ENCODE data around the gene HP1BP3.
"Not testable (repeated sequence)": the region's sequence is repeated elsewhere in the genome, so short reads cannot be mapped to it uniquely, and the experiment has no call there.

Gene HP1BP3

GRCh38 chr1:20729155-20729931 lies 57.8 kb downstream of the HP1BP3 start:
- no peak for DNase-seq (ENCODE audit: low read depth)
- no peak overlapping the region for H3K4me3 ChIP-seq (ENCODE audit: low read depth, low read length)

DNA sequence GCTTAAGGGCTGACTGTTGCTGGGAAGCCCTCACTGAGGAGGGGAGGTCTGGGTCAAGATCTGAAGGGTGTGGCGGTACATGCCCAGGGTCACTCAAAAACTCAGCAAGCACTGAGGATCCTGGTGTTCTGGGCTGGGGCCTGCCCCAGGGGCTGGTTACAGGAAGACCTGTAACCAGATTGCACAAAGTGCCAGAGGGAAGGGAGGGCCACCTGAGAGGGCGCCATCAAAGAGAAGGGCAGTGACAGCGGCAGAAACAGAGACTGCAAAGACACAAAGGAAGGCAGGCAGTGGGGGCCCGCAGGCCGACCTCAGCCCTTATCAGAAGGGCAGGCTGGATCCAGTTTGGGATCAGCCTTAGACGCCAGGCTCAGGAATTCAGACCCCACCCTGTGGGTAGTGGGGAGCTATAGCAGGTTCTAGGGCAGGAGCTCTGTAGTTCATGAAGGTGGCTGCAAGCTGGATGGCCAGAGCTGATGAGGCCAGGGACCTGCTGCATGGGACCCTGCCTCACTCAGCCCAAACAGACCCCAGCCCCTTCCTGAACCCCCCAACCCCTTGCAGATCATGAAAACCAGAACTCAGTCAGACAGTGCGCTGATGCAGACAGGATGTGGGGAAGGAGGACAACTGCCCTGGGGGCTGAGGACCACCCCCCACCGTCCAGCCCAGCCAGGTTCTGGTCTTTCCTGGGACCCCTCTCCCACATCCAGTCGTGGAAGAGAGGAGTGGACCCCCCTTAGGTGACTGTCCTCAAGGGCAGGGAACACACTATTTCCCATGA lies 58.5 kb downstream of the HP1BP3 start:
- DNase-seq (ENCODE audit: low read depth) = no peak
- H3K4me3 ChIP-seq (ENCODE audit: low read depth, low read length) = no peak overlapping the region

GRCh38 chr1:20727746-20728316 lies 59.3 kb downstream of the HP1BP3 start:
- no peak overlapping the region for H3K4me3 ChIP-seq (ENCODE audit: low read depth, low read length)
- no peak for DNase-seq (ENCODE audit: low read depth)

- no peak for DNase-seq (ENCODE audit: low read depth)
- no peak overlapping the region for H3K4me3 ChIP-seq (ENCODE audit: low read depth, low read length)
These were observed 60.0 kb downstream of the HP1BP3 start for GRCh38 chr1:20726932-20727745.

- H3K4me3 ChIP-seq (ENCODE audit: low read depth, low read length) = no peak overlapping the region
- no peak for DNase-seq (ENCODE audit: low read depth)
These were observed 60.8 kb downstream of the HP1BP3 start for GRCh38 chr1:20726118-20726911.

GRCh38 chr1:20725189-20726117 lies 61.7 kb downstream of the HP1BP3 start:
- H3K4me3 ChIP-seq (ENCODE audit: low read depth, low read length) = no peak overlapping the region

GRCh38 chr1:20724364-20725188 lies 62.5 kb downstream of the HP1BP3 start:
- no peak for DNase-seq (ENCODE audit: low read depth)
- no peak overlapping the region for H3K4me3 ChIP-seq (ENCODE audit: low read depth, low read length)

More at GRCh38 chr1:20725189-20726117, 61.7 kb downstream of the HP1BP3 start:
- peak; percentile 33 for DNase-seq (ENCODE audit: low read depth)

DNA sequence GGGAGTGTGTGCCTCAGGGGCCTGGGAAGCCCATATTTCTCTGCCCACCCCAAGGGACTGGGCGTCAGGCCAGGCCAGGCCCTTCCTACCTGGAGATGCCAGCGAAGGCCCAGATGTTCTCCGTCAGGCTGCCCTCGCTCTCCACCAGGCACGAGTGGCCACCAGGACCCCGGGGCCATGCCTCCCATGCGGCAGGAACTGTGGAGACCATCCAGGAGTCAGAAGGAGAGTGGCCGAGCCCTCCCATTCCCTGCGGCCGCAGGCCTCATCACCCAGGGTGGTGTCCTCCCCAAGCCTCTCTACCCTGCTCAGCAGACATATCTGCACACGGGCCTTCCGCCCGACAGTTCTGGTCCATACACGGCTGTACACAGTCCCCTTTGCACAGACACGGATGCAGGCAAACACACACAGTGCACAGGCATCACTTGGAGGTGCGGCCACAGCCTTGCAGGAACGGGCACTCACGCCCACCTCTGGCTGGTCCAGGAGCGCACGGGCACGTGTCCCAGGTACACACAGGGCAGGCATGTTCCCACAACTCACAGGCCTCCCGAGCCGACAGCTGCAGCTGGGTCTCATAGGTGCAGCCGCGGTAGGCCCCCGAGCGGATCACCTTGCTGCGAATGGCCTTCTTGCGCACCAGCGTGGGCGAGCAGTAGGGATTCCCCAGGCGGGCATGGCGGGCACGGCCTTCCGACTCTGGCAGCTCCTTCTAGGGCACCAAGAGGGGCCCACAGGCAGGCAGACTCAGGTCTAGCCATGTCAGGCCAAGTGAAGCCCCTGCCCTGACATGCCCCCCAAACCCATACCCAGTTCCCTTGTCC lies 63.4 kb downstream of the HP1BP3 start:
- no peak overlapping the region for H3K4me3 ChIP-seq (ENCODE audit: low read depth, low read length)
- DNase-seq (ENCODE audit: low read depth) = no peak

- no peak overlapping the region for H3K4me3 ChIP-seq (ENCODE audit: low read depth, low read length)
- no peak for DNase-seq (ENCODE audit: low read depth)
These were observed 64.0 kb downstream of the HP1BP3 start for GRCh38 chr1:20723159-20723536.

DNA sequence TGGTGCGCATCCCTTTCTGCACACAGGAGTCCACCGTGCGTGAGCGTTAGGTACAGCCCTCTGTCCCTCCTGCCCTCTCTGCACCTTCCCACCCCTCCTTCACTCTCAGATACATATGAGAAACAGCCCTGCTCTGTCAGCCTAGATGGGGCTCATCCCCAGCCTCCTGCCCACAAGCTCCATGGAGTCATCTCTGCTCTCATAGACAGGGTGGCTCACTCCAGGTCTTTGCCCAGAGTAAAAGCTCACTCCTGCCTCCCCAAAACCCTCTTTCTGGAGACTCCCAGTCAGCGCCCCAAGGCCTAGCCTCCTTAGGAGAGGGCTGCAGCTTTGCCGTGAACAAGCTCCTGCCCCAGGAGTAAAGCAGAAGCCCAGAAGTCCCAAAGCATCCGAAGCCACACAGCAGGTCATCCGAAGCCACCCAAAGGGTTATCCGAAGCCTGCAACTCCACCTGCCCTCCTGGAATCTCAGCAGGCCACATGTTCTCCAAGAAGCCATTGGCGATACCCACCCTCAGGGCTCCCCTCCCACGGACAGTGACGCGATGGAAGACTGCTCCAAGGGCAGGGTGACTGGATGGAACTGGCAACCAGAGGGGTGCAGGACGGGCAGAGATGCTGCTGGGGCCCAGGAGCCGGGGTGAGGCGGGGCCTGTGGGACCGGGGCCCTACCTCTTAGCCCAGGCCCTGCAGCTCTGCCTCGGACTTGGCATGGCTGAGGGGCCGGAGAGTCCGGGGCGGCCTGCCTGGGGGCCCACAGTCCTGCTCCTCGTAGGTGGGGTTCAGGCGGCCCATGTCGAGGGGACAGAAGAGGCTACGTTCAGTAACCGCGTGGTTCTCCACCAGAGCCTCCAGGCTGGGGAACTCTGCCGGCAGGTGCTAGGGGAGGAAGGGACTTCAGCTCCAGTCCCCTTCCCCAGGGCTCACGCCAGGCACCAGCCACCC lies 65.7 kb downstream of the HP1BP3 start:
- no peak for DNase-seq (ENCODE audit: low read depth)
- H3K4me3 ChIP-seq (ENCODE audit: low read depth, low read length) = no peak overlapping the region

- no peak for DNase-seq (ENCODE audit: low read depth)
- no peak overlapping the region for H3K4me3 ChIP-seq (ENCODE audit: low read depth, low read length)
These were observed 66.4 kb downstream of the HP1BP3 start for GRCh38 chr1:20720631-20721091.

DNA sequence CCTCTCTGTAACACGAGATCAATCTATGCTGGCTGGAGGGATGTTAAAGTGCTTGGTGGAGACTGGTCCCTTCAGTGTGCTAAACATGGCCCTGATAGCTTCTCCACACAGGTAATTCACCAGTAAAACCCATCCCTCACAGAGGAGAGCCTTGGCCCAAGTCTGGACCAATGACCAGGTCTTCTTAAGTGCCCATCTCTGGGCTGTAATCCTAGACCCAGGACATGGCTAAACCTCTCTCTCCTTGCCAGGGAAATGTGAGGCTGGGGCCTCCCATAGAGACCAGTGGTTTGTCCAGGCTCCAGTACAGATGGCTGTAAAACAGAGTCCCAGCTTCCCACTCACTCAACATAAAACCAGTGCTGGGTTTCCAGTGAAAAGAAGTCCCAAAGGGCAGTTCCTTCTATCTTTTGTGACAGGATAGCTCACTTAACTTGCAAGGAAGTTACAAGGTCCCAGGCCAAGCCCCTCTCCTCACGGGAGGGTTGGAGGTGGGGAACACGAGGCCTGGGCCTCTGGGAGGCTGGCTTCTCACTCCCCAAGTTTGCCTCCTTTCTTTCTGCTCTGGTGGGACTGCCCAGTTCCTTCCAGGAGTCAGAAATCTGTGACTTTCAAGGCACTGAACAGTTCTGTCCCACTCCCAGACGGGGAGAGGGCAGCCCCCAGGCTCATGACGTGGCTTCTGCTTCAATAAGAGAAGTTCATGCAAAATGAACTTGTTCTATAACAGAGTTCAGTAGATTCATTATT lies 67.1 kb downstream of the HP1BP3 start:
- DNase-seq (ENCODE audit: low read depth) = no peak

GRCh38 chr1:20719261-20719660 lies 67.8 kb downstream of the HP1BP3 start:
- no peak overlapping the region for H3K4me3 ChIP-seq (ENCODE audit: low read depth, low read length)
- no peak for DNase-seq (ENCODE audit: low read depth)

More for the DNA sequence above, 67.1 kb downstream of the HP1BP3 start:
- H3K4me3 ChIP-seq (ENCODE audit: low read depth, low read length) = no peak overlapping the region

DNA sequence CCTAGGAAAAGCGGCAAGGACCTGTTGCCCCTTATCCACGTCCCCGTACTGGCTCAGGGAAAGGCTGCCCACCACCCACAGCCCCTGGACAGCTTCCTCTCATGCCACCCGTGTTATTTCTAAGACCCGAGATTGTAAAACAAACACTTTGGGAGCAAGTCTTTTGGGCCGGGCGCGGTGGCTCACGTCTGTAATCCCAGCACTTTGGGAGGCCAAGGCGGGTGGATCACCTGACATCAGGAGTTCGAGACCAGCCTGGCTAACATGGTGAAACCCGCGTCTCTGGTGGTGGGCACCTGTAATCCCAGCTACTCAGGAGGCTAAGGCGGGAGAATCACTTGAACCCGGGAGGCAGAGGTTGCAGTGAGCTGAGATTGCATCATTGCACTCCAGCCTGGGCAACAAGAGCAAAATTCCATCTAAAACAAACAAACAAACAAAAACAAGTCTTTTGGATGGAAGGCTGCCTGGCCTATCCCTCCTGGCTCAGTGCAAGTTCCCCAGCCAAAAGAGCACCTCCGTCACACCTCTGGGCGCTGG lies 68.7 kb downstream of the HP1BP3 start:
- not testable (repeated sequence) for DNase-seq (ENCODE audit: low read depth)

More for the DNA sequence above, 68.7 kb downstream of the HP1BP3 start:
- peak overlapping the region; percentile 54 for H3K4me3 ChIP-seq (ENCODE audit: low read depth, low read length)

All from skeletal muscle cell (primary cell).